GM12891 (cell line): ENCODE measurements around the gene MVB12B.

Experiments used
- DNase-seq: peaks from one replicate; pipeline ENCODE4 v3.0.0; 2011; ENCODE audit warnings: low spot score; ENCODE audit not compliant: insufficient read length
- FAIRE-seq: peaks from 2 replicates; lab custom pipeline; 2011; peaks lifted over from hg19 to GRCh38; lab: Jason Lieb, UNC
- PAX5 ChIP-seq: IDR thresholded peaks from 2 replicates; pipeline ENCODE4 v1.6.1; 2011; ENCODE audit warnings: low read length, moderate library complexity, mild to moderate bottlenecking; ENCODE audit not compliant: insufficient read depth, severe bottlenecking
- POLR2A ChIP-seq: IDR thresholded peaks from 2 replicates; pipeline ENCODE4 v1.6.1; 2011; ENCODE audit warnings: low read depth, low read length, control low read depth
- POLR2AphosphoS5 ChIP-seq: IDR thresholded peaks from 2 replicates; pipeline ENCODE4 v1.6.1; 2011; ENCODE audit warnings: low read depth, low read length, control low read depth
- POU2F2 ChIP-seq: IDR thresholded peaks from 2 replicates; pipeline ENCODE4 v1.6.1; 2011; ENCODE audit warnings: low read depth, mild to moderate bottlenecking, control low read depth, low read length, moderate library complexity
- SPI1 ChIP-seq: IDR thresholded peaks from 2 replicates; pipeline ENCODE4 v1.6.1; 2011; ENCODE audit warnings: low read depth, low read length, control low read depth
- TAF1 ChIP-seq: IDR thresholded peaks from 2 replicates; pipeline ENCODE4 v1.6.1; 2011; ENCODE audit warnings: low read depth, low read length, control low read depth

Gene MVB12B

GRCh38 chr9:126450668-126451205 is 124.1 kb downstream of the MVB12B start:
- FAIRE-seq, result no peak
- no peak for DNase-seq
- no peak for TF ChIP-seq POU2F2
- no peak for TF ChIP-seq SPI1
- TF ChIP-seq POLR2AphosphoS5, result no peak

GRCh38 chr9:126451316-126451885 is 124.8 kb downstream of the MVB12B start:
- no peak for TF ChIP-seq TAF1
- TF ChIP-seq POLR2AphosphoS5, result no peak
- no peak for TF ChIP-seq POLR2A
- no peak for TF ChIP-seq SPI1
- no peak for TF ChIP-seq POU2F2
- no peak for TF ChIP-seq PAX5
- DNase-seq (no peak), FAIRE-seq (no peak)

- DNase-seq (no peak), FAIRE-seq (no peak)
- no peak for TF ChIP-seq POLR2AphosphoS5
- no peak for TF ChIP-seq POU2F2
- TF ChIP-seq POLR2A, result no peak
- TF ChIP-seq SPI1, result no peak
- TF ChIP-seq TAF1, result no peak
- no peak for TF ChIP-seq PAX5
Observed at GRCh38 chr9:126452106-126452505, 125.5 kb downstream of the MVB12B start.

GRCh38 chr9:126453156-126453963 is 126.7 kb downstream of the MVB12B start:
- FAIRE-seq (no peak), DNase-seq (no peak)
- no peak for TF ChIP-seq PAX5
- no peak for TF ChIP-seq POU2F2
- TF ChIP-seq POLR2AphosphoS5, result no peak
- no peak for TF ChIP-seq TAF1
- TF ChIP-seq POLR2A, result no peak
- no peak for TF ChIP-seq SPI1

- FAIRE-seq, result no peak
- TF ChIP-seq POU2F2 (no peak), POLR2A (no peak), TAF1 (no peak), PAX5 (no peak), SPI1 (no peak), POLR2AphosphoS5 (no peak)
Observed at GRCh38 chr9:126454215-126454614, 127.6 kb downstream of the MVB12B start.

GRCh38 chr9:126454795-126455194 is 128.2 kb downstream of the MVB12B start:
- no peak for FAIRE-seq
- TF ChIP-seq POLR2AphosphoS5, result no peak
- no peak for TF ChIP-seq SPI1
- TF ChIP-seq POLR2A, result no peak
- no peak for TF ChIP-seq TAF1
- TF ChIP-seq PAX5, result no peak
- TF ChIP-seq POU2F2, result no peak
- no peak for DNase-seq

More at GRCh38 chr9:126454215-126454614, 127.6 kb downstream of the MVB12B start:
- no peak for DNase-seq

- FAIRE-seq (no peak), DNase-seq (no peak)
- TF ChIP-seq PAX5, result no peak
- TF ChIP-seq POLR2A, result no peak
- no peak for TF ChIP-seq TAF1
- TF ChIP-seq POU2F2, result no peak
- TF ChIP-seq POLR2AphosphoS5, result no peak
- TF ChIP-seq SPI1, result no peak
Observed at GRCh38 chr9:126456441-126457174, 130.0 kb downstream of the MVB12B start.

GRCh38 chr9:126457175-126457547 is 130.5 kb downstream of the MVB12B start:
- DNase-seq (no peak), FAIRE-seq (no peak)
- no peak for TF ChIP-seq TAF1
- TF ChIP-seq SPI1, result no peak
- no peak for TF ChIP-seq PAX5
- TF ChIP-seq POU2F2, result no peak
- no peak for TF ChIP-seq POLR2A
- no peak for TF ChIP-seq POLR2AphosphoS5

GRCh38 chr9:126457890-126458289 is 131.3 kb downstream of the MVB12B start:
- FAIRE-seq, result no peak
- no peak for DNase-seq
- TF ChIP-seq TAF1 (no peak), POLR2AphosphoS5 (no peak), SPI1 (no peak), POLR2A (no peak)

- FAIRE-seq (no peak), DNase-seq (no peak)
- no peak for TF ChIP-seq POLR2A
- TF ChIP-seq PAX5, result no peak
- no peak for TF ChIP-seq SPI1
- no peak for TF ChIP-seq POLR2AphosphoS5
- no peak for TF ChIP-seq TAF1
Observed at GRCh38 chr9:126459126-126459525, 132.5 kb downstream of the MVB12B start.
